DMS153 (cell line): ENCODE data around the gene NOL7.

Source experiments
- DNase-seq: peaks from one replicate; lab custom pipeline; 2025; lab: John Stamatoyannopoulos, UW

Gene NOL7

DNA sequence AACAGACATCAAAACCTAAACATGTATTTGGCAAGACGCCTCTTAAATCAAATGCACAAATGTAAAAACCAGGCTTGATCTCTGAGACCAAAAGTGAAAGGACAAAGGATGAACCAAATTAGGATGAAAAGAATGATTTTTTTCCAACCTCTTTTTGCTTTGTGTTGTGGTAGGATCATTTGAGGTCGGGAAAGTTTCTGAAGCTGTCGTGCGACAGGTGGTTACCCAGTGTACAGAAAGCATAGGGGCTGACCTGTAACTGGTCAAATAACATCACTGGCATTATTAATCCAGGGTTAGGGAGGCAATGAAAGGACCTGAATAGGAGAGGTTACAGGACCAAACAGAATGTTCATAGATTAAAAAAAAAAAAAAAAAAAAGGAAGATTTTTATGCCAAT lies 18.1 kb upstream of the NOL7 start:
- DNase-seq = no peak

DNA sequence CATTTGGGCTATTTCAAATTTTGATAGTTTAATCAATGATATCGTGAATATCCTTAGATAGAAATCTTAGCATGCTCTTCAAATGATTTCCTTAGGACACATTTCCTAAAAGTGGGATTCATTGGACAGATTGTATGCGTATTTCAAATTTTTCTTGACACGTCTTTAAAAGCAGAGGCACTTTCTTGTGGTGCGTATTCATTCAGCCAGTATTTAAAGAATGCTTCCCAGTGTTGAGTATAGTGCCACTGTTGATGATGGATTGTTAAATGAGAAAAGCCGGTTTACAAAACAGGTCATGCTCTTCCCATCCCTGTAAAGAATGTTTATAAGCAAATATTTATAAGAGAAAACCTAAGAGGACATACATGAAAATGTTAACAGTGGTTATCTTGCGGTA lies 15.1 kb upstream of the NOL7 start:
- DNase-seq = no peak

- DNase-seq = no peak
These were observed 11.0 kb upstream of the NOL7 start for GRCh38 chr6:13604135-13604534.

DNA sequence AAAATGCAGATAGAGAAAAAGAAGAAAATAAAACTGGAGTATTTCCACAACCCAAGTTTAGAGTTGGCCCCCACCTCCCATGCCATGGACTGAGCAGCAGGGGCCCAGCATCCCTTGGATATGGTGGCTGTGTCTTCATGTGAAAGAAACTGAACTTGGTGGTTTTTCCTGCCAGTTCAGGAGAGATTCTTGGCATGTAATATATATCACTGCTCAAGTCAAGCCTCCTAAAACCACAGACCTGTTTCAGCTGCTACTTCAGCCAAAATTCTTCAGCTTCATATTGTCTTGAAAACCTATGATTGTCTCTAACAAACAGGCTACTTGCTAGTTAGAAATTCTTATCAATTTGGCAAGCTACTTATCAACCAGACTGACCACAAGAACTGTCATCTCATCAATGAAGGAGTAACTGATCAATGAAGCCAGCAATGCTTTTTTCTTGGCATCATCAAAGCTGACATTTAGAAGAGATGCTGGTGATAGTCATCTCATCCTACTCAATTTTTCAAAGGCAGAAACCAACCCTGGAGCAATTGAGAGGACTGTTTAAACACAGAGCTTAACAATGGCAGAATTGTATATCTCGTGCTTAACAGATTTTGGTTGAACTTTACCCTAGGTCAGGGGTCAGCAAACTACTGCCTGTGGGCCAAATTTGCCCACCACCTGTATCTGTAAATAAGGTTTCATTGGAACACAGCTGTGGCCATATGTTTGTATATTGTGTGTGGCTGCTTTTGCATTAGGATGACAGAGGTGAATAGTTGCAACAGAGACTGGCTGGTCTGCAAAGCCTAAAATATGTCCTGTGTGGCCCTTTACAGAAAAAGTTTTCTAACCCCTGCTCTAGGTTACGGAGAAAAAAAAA lies 10.4 kb upstream of the NOL7 start:
- no peak for DNase-seq

DNA sequence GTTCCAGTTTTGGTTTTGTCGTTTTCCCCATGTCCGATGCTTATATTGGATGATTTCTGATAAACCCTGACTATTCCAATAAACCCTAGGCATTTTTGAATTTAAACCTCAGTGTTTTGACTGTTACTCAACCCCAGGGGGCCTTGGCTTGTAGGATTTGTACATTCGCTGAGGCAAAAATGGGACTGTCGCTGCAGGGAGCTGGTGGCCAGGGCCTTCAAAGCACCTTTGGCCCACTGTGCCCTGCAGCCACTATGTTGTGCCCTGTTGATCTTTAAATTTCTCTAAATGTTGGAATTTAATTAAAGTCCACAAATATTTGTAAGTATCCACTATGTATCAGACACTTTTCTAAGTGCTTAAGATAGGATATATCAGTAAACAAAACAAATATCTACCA lies 9.5 kb upstream of the NOL7 start:
- DNase-seq = no peak

- DNase-seq = no peak
These were observed 3.4 kb upstream of the NOL7 start for GRCh38 chr6:13611715-13612114.

DNA sequence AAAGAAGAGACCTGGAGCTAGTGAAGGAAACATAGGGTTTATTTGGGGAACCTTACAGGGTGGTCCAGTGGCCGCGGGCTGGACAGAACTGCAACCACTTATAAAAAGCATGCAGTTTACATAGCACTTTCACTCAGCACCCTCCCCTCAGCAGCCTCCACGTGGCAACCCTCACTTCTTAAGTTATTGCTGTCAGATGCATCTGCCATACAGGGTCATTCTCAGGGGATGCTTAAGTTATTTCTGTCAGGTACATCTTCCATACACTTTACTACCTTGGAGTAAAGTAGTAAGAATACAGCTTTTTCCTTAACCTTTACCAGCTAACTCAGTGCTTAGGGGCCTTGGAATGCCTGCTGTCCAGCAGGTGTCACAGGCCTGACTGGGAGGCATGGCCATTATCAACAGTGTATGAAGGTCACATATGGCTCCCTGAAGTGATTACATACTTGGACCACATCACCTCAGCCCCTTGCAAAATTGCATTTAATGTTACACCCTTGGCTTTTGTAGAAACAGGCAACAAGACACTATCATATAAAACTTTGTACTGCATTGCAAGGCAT lies 2.0 kb upstream of the NOL7 start:
- DNase-seq = no peak

GRCh38 chr6:13614126-13614925 lies 809 bp upstream of the NOL7 start:
- no peak for DNase-seq

GRCh38 chr6:13615792-13616120 lies 621 bp downstream of the NOL7 start:
- no peak for DNase-seq

- no peak for DNase-seq
These were observed 1.9 kb downstream of the NOL7 start for GRCh38 chr6:13617066-13617465.

DNA sequence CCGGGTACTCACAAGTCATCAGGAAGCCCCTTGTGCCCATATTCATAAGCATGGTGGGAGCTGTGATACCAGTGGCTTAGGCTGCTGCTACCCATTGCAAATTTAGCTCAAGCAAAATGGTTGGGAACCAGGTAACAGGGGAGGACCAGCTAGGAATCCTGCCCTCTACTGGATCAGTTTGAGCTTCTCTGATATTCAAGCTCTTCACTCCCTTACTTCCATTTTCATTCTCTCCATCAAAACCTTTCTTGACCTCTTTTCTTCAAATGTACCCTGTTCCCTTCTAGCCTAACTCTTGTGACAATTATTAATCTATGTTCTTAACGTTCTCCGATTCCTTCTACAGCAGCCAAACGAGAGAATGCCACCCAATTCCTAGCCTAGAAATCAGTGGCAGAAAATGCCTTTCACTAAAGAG lies 9.7 kb downstream of the NOL7 start:
- peak; percentile 1 for DNase-seq

GRCh38 chr6:13629459-13630116 lies 14.5 kb downstream of the NOL7 start:
- no peak for DNase-seq

GRCh38 chr6:13630499-13630898 lies 15.4 kb downstream of the NOL7 start:
- no peak for DNase-seq

DNA sequence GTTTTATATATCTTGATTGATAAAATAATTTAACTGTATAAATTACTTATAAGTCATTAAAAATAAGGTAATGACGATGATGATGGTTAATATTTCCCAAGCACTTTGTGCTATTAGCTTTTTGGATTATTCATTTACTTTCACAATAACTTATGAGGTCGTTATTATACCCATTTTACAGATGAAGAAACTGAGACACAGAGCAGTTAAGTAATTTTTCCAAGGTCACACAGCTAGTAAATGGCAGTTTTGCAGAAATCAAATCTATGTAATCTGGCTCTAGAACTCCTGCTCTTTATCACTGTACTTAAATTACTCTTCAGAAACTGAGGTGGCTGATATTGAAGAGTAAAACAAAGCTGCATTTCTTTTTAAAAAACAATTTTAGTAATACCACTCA lies 18.2 kb downstream of the NOL7 start:
- DNase-seq = no peak

- DNase-seq = no peak
These were observed 21.0 kb downstream of the NOL7 start for GRCh38 chr6:13635948-13636658.

- DNase-seq = no peak
These were observed 22.9 kb downstream of the NOL7 start for GRCh38 chr6:13638014-13638413.

GRCh38 chr6:13638626-13639025 lies 23.5 kb downstream of the NOL7 start:
- no peak for DNase-seq

DNA sequence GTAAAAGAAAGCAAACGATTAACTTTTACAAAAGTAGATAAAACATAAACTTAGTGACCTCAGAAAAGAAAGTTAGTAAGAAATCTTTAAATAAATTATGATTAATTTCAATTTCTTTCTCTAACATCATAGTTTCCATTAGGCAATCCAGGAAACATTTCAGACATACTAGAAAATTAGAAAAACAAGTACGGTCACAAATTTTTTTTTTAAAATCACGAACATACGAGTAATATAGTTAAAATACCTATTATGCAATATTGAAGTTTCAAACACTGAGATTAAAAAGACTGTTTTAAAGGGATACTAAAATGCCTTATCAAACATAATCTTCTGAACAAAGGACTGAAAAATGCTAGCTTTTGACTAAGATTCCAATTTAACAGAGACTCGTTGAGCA lies 26.2 kb downstream of the NOL7 start:
- DNase-seq = no peak

GRCh38 chr6:13643125-13643524 lies 28.0 kb downstream of the NOL7 start:
- no peak for DNase-seq

DNA sequence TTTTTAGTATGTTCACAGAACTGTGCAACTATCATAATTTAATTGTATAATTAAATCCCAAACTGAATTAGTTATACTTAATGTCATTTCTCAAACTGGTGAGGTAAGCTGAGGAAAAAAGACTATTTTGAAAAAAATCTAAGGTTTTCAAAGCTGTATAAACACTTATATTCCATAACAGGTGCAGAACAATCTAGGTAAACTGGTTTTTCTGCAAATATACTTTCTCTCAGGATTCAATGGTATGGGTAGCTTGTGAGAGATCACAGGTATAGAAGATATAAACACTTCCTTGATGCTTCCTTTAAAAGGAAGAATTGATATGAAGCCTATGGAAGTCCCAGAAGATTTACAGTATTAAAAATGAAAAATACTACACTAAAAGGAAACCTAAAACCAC lies 33.7 kb downstream of the NOL7 start:
- DNase-seq = no peak

DNA sequence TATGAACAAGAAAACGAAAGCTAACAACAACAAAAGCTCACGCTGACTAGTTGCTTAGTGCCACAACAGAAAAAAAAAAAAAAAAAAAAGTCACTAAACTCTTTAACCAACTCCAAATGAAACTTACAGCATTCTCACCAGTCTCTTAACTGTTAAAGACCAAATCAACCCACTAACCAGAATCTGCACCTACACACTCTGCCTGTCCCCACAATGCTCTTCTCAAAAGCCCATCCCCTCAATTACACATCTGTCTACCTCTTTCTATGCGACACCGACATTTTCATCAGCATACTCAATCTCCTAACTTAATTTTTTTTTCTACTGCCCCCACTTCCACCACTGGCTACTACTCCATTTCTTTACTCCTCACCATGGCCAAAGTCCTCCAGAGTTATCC lies 34.3 kb downstream of the NOL7 start:
- DNase-seq = no peak

DNA sequence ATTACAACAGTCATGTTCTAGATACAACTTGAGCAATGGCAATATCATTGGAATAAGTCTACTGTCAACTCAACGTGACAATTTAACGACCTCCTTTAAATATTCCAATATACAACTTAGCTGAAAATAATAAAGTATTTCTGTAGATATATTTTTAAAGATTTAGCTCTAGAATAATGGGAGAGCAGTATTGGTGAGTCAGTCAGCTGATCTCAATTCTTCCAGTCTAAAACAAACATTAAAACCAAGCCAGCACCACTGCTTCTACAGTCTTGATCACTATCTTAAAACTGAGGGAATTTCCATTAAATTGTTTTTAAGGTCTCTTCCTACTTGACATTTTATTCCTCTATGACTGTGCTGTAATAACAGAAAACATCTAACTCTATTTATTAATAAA lies 38.2 kb downstream of the NOL7 start:
- no peak for DNase-seq
